Measurements from ENCODE around the gene PSMC3IP.
"Not testable (repeated sequence)": the region's sequence is repeated elsewhere in the genome, so short reads cannot be mapped to it uniquely, and the experiment has no call there.

PSMC3IP gene

DNA sequence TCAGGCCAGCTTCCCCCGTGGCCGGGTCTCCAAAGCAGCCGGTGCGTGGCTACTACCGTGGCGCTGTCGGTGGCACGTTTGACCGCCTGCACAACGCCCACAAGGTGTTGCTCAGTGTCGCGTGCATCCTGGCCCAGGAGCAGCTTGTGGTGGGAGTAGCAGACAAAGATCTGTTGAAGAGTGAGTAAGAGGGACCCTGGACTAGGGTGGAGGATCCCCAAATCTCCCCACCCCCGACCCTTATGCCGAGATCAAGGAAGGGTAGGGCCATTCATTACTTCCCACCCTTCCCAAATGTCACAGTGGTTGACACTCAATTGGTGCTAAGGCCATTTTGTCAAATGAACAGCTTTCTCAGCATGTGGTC is 14.4 kb downstream of the PSMC3IP start:
- peak overlapping the region; percentile 84 to 98 for H3K4me3 ChIP-seq (ENCODE audit: low read depth in 1 of 2, low read length in 2 of 2)
- H3K27ac ChIP-seq (ENCODE audit: low read depth, low read length): no peak overlapping the region
- H3K27me3 ChIP-seq (ENCODE audit: control insufficient read depth in 1 of 2, insufficient read depth in 2 of 2, low read length in 2 of 2): no peaks in the 10 kb centered on the region
- H3K9ac ChIP-seq (ENCODE audit: low read depth in 1 of 2, low read length in 2 of 2): peak overlapping the region; percentile 96 to 98
- no peaks in the 10 kb centered on the region for H3K9me3 ChIP-seq (ENCODE audit: control insufficient read depth in 1 of 2, low read length in 2 of 2)
- H3K4me1 ChIP-seq (ENCODE audit: control insufficient read depth in 1 of 2, insufficient read depth in 2 of 2, low read length in 2 of 2): peaks cover 29 to 47% of the 10 kb centered on the region in 2 donors
- peaks cover 23 to 29% of the 10 kb centered on the region in 2 donors for H3K36me3 ChIP-seq (ENCODE audit: control insufficient read depth in 1 of 2, insufficient read depth in 2 of 2, low read length in 2 of 2)

DNA sequence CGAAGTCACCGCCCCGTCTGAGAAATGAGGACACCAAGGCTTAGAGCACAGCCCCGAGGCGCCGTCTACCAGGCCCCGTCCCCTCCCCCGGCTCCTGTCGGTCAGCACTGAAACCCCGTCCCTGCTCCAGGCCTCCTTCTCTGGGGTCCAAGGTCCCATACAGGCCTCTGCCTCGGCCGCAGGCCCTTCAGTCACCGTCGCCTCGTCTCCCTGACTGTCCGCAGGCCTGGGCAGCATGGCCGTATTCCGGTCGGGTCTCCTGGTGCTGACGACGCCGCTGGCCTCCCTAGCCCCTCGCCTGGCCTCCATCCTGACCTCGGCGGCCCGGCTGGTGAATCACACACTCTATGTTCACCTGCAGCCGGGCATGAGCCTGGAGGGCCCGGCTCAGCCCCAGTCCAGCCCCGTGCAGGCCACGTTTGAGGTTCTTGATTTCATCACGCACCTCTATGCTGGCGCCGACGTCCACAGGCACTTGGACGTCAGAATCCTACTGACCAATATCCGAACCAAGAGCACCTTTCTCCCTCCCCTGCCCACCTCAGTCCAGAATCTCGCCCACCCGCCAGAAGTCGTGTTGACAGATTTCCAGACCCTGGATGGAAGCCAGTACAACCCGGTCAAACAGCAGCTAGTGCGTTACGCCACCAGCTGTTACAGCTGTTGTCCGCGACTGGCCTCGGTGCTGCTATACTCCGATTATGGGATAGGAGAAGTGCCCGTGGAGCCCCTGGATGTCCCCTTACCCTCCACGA is 15.0 kb downstream of the PSMC3IP start:
- no peaks in the 10 kb centered on the region for H3K27me3 ChIP-seq (ENCODE audit: control insufficient read depth in 1 of 2, insufficient read depth in 2 of 2, low read length in 2 of 2)
- H3K36me3 ChIP-seq (ENCODE audit: control insufficient read depth in 1 of 2, insufficient read depth in 2 of 2, low read length in 2 of 2): peaks cover 23 to 29% of the 10 kb centered on the region in 2 donors
- peak overlapping the region; percentile 84 to 98 for H3K4me3 ChIP-seq (ENCODE audit: low read depth in 1 of 2, low read length in 2 of 2)
- peak overlapping the region; percentile 69 for H3K27ac ChIP-seq (ENCODE audit: low read depth, low read length)
- H3K4me1 ChIP-seq (ENCODE audit: control insufficient read depth in 1 of 2, insufficient read depth in 2 of 2, low read length in 2 of 2): peaks cover 29 to 43% of the 10 kb centered on the region in 2 donors
- H3K9ac ChIP-seq (ENCODE audit: low read depth in 1 of 2, low read length in 2 of 2): peak overlapping the region; percentile 96 to 98
- H3K9me3 ChIP-seq (ENCODE audit: control insufficient read depth in 1 of 2, low read length in 2 of 2): no peaks in the 10 kb centered on the region

DNA sequence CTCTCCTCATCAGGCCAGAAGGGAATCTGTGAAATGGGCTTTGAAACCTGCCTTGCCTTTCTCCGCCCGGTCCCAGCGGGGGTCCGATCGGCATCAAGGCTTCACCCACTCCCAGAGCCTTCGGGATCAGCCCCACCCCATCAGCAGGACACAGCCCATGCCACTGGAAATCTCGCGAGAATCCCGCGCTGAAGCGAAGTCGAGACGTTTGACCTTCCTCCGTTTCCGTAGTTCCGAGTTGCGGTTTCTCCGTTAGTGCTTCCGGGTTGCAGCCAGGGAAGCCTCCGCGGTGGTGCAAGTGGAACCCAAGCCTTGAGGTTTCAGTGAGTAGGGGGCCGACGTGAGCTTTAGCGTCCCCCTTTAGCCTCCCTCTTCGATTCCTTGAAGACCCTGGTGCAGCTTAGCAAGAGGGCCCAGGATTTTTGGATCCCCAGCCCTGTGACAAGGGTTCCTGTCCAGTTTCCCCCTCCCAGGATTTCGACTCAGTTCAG is 15.6 kb downstream of the PSMC3IP start, which contains the start of gene COASY:
COASY (plus strand) TSS at position 252 of the 491 bp plus-strand sequence. CDS start 475 bp downstream, outside the sequence.
- Histone ChIP-seq H3K4me1 (ENCODE audit: control insufficient read depth in 1 of 2, insufficient read depth in 2 of 2, low read length in 2 of 2) (peaks cover 29 to 41% of the 10 kb centered on the region in 2 donors), H3K9ac (ENCODE audit: low read depth in 1 of 2, low read length in 2 of 2) (peak within 1 kb of the TSS; percentile 96 to 98), H3K27ac (ENCODE audit: low read depth, low read length) (peak within 1 kb of the TSS; percentile 69)

DNA sequence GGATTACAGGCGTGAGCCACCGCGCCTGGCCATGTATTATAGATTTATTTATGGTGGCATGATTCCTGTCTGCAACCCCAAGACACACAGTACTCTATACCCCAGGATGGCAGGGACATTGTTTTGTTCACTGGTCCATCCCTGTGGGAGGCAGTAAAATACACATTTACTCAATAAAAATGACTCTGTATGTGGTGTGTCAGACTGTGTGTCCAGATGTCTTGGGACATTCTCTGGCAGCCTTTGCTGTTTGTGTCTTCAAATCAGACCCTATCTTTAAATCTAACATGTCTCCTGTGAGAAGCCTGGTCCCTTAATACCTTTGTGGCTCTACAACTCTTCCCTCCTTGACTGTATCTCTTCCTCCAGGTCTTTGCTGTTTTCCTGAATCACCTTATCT is 17.3 kb downstream of the PSMC3IP start:
- Histone ChIP-seq H3K4me3 (ENCODE audit: low read depth in 1 of 2, low read length in 2 of 2) (no peak overlapping the region), H3K4me1 (ENCODE audit: control insufficient read depth in 1 of 2, insufficient read depth in 2 of 2, low read length in 2 of 2) (peaks cover 23 to 33% of the 10 kb centered on the region in 2 donors), H3K36me3 (ENCODE audit: control insufficient read depth in 1 of 2, insufficient read depth in 2 of 2, low read length in 2 of 2) (peaks cover 12 to 15% of the 10 kb centered on the region in 2 donors), H3K27ac (ENCODE audit: low read depth, low read length) (no peak overlapping the region), H3K9me3 (ENCODE audit: control insufficient read depth in 1 of 2, low read length in 2 of 2) (no peaks in the 10 kb centered on the region), H3K27me3 (ENCODE audit: control insufficient read depth in 1 of 2, insufficient read depth in 2 of 2, low read length in 2 of 2) (no peaks in the 10 kb centered on the region), H3K9ac (ENCODE audit: low read depth in 1 of 2, low read length in 2 of 2) (no peak overlapping the region)

More for the DNA sequence above, 15.6 kb downstream of the PSMC3IP start, which contains the start of gene COASY:
- peak within 1 kb of the TSS; percentile 84 to 98 for H3K4me3 ChIP-seq (ENCODE audit: low read depth in 1 of 2, low read length in 2 of 2)
- peaks cover 23 to 29% of the 10 kb centered on the region in 2 donors for H3K36me3 ChIP-seq (ENCODE audit: control insufficient read depth in 1 of 2, insufficient read depth in 2 of 2, low read length in 2 of 2)
- H3K9me3 ChIP-seq (ENCODE audit: control insufficient read depth in 1 of 2, low read length in 2 of 2): no peaks in the 10 kb centered on the region
- H3K27me3 ChIP-seq (ENCODE audit: control insufficient read depth in 1 of 2, insufficient read depth in 2 of 2, low read length in 2 of 2): no peaks in the 10 kb centered on the region

DNA sequence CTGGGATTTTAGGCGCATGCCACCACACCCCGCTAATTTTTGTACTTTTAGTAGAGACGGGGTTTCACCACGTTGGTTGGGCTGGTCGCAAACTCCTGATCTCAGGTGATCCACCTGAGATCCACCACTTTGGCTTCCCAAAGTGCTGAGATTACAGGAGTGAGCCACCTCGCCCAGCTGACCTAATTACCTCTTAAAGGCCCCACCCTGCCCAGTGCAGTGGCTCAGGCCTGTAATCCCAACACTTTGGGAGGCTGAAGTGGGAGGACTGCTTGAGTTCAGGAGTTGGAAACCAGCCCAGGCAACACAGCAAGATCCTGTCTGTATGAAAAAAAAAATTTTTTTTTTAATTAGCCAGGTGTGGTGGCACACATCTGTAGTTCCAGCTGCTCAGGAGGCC is 18.5 kb downstream of the PSMC3IP start:
- Histone ChIP-seq H3K4me1 (ENCODE audit: control insufficient read depth in 1 of 2, insufficient read depth in 2 of 2, low read length in 2 of 2) (peaks cover 25 to 33% of the 10 kb centered on the region in 2 donors), H3K36me3 (ENCODE audit: control insufficient read depth in 1 of 2, insufficient read depth in 2 of 2, low read length in 2 of 2) (peaks cover under 1 to 3% of the 10 kb centered on the region in 2 donors), H3K9me3 (ENCODE audit: control insufficient read depth in 1 of 2, low read length in 2 of 2) (no peaks in the 10 kb centered on the region), H3K27me3 (ENCODE audit: control insufficient read depth in 1 of 2, insufficient read depth in 2 of 2, low read length in 2 of 2) (no peaks in the 10 kb centered on the region), H3K27ac (ENCODE audit: low read depth, low read length) (no peak overlapping the region), H3K9ac (ENCODE audit: low read depth in 1 of 2, low read length in 2 of 2) (no peak overlapping the region), H3K4me3 (ENCODE audit: low read depth in 1 of 2, low read length in 2 of 2) (no peak overlapping the region)

DNA sequence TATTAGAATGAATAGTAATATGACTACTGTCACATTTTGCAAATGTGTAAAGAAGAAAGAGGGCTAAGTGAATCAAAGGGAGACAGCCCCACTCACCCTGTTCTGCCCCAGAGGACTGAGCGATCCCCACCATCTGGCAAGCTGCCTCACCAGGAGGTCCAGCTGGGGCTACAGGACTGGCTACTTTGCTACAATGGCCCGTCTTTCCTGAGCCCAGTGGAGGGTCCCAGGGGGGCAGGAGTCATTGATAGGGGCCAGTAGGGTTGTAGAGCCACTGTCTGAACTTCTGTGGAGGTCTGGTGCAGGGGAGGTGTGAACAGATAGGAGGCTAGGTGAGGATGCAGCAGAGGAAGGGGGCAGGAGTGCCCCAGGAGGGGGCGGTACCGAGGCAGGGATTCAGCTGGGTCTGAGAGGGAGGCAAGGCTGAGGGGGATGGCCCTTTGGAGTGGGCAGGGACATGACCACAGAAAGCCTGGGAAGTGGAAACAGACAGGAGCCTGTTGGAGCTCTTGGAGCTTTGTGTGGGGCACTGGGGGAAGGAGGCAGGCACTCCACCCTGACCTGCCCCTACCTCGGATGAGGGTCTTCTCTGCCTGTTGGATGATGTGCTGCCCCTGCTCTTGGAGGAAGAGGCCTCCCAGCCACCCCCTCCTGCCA is 21.4 kb downstream of the PSMC3IP start:
- H3K4me1 ChIP-seq (ENCODE audit: control insufficient read depth in 1 of 2, insufficient read depth in 2 of 2, low read length in 2 of 2): peaks cover 10 to 14% of the 10 kb centered on the region in 2 donors
- not testable (repeated sequence) for H3K27me3 ChIP-seq (ENCODE audit: control insufficient read depth in 1 of 2, insufficient read depth in 2 of 2, low read length in 2 of 2); H3K4me3 ChIP-seq (ENCODE audit: low read depth in 1 of 2, low read length in 2 of 2); H3K27ac ChIP-seq (ENCODE audit: low read depth, low read length); H3K9ac ChIP-seq (ENCODE audit: low read depth in 1 of 2, low read length in 2 of 2); H3K36me3 ChIP-seq (ENCODE audit: control insufficient read depth in 1 of 2, insufficient read depth in 2 of 2, low read length in 2 of 2); H3K9me3 ChIP-seq (ENCODE audit: control insufficient read depth in 1 of 2, low read length in 2 of 2)

DNA sequence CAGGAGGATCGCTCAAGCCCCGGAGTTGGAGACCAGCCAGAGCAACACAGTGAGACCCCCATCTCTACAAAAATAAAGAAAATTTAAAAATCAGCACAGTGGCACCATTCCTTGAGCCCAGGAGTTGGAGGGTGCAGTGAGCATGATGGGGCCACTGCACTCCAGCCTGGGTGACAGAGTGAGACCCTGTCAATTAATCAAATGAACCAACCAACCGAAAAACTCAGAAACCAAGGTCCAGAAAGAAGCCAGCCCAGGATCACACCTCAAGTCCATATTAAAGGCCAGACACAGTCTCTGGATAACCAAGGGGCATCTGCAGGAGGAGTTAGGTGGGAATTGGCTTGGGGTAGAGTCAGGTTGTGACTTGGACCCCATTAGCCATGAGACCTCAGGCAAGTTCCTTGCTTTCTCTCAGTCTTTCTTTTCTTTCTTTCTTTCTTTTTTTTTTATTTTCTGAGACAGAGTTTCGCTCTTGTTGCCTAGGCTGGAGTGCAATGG is 22.4 kb downstream of the PSMC3IP start:
- Histone ChIP-seq H3K9ac (ENCODE audit: low read depth in 1 of 2, low read length in 2 of 2) (peak overlapping the region; percentile 81 to 90), H3K4me1 (ENCODE audit: control insufficient read depth in 1 of 2, insufficient read depth in 2 of 2, low read length in 2 of 2) (peaks cover 10 to 14% of the 10 kb centered on the region in 2 donors), H3K27ac (ENCODE audit: low read depth, low read length) (peak overlapping the region; percentile 85), H3K36me3 (ENCODE audit: control insufficient read depth in 1 of 2, insufficient read depth in 2 of 2, low read length in 2 of 2) (no peaks in the 10 kb centered on the region), H3K4me3 (ENCODE audit: low read depth in 1 of 2, low read length in 2 of 2) (peak overlapping the region; percentile 84 to 95), H3K27me3 (ENCODE audit: control insufficient read depth in 1 of 2, insufficient read depth in 2 of 2, low read length in 2 of 2) (no peaks in the 10 kb centered on the region), H3K9me3 (ENCODE audit: control insufficient read depth in 1 of 2, low read length in 2 of 2) (no peaks in the 10 kb centered on the region)

DNA sequence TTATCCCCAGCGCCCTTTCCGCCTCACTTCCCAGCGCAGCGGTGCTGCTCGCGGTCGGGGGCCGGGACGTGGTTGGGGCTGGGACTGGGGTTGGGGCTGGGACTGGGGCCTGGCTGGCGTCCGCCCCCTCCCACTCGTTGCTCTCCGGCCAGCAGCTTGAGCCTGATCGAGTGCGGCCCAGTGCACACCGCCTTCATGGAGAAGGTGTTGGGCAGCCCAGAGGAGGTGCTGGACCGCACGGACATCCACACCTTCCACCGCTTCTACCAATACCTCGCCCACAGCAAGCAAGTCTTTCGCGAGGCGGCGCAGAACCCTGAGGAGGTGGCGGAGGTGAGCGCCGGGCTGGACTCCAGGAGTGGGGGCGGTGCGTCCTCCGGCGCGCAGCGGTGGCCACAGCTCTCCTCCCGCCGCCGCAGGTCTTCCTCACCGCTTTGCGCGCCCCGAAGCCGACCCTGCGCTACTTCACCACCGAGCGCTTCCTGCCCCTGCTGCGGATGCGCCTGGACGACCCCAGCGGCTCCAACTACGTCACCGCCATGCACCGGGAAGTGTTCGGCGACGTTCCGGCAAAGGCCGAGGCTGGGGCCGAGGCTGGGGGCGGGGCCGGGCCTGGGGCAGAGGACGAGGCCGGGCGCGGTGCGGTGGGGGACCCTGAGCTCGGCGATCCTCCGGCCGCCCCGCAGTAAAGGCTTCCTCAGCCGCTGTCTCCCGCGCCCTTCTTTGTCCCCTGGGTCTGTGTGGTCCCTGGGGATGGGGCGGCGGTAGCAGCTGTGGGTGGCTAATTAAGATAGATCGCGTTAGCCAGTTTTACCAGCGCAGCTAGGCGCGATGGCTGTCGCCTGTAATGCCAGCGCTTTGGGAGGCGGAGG is 23.0 kb downstream of the PSMC3IP start:
- H3K36me3 ChIP-seq (ENCODE audit: control insufficient read depth in 1 of 2, insufficient read depth in 2 of 2, low read length in 2 of 2): no peaks in the 10 kb centered on the region
- H3K4me1 ChIP-seq (ENCODE audit: control insufficient read depth in 1 of 2, insufficient read depth in 2 of 2, low read length in 2 of 2): peaks cover 10 to 14% of the 10 kb centered on the region in 2 donors
- H3K9me3 ChIP-seq (ENCODE audit: control insufficient read depth in 1 of 2, low read length in 2 of 2): no peaks in the 10 kb centered on the region
- H3K4me3 ChIP-seq (ENCODE audit: low read depth in 1 of 2, low read length in 2 of 2): peak overlapping the region; percentile 84 to 95
- H3K27ac ChIP-seq (ENCODE audit: low read depth, low read length): peak overlapping the region; percentile 85
- peak overlapping the region; percentile 81 to 90 for H3K9ac ChIP-seq (ENCODE audit: low read depth in 1 of 2, low read length in 2 of 2)
- no peaks in the 10 kb centered on the region for H3K27me3 ChIP-seq (ENCODE audit: control insufficient read depth in 1 of 2, insufficient read depth in 2 of 2, low read length in 2 of 2)

DNA sequence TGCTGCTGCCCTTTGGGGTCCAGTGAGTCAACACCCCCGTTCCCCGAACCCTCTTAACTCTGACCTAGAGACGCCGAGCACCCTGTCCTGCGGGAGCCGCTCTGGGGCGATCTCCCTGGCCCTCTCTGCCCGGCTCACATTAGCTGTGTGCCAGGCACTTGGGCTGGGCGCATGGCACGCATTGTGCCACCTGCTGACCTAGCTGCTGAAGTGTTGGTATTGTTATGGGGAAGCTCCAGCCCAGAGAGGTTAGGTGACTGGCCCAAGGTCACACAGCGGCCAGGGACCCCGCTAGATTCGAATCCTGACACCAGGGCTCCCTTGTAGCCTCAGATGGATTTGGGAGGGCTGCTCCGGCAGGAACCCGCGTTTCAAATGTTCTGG is 23.7 kb downstream of the PSMC3IP start:
- Histone ChIP-seq H3K4me1 (ENCODE audit: control insufficient read depth in 1 of 2, insufficient read depth in 2 of 2, low read length in 2 of 2) (peaks cover 10 to 19% of the 10 kb centered on the region in 2 donors), H3K9me3 (ENCODE audit: control insufficient read depth in 1 of 2, low read length in 2 of 2) (no peaks in the 10 kb centered on the region), H3K4me3 (ENCODE audit: low read depth in 1 of 2, low read length in 2 of 2) (peak overlapping the region; percentile 84 to 95), H3K9ac (ENCODE audit: low read depth in 1 of 2, low read length in 2 of 2) (peak overlapping the region; percentile 81 to 90), H3K27me3 (ENCODE audit: control insufficient read depth in 1 of 2, insufficient read depth in 2 of 2, low read length in 2 of 2) (no peaks in the 10 kb centered on the region), H3K36me3 (ENCODE audit: control insufficient read depth in 1 of 2, insufficient read depth in 2 of 2, low read length in 2 of 2) (no peaks in the 10 kb centered on the region), H3K27ac (ENCODE audit: low read depth, low read length) (no peak overlapping the region)

All from duodenal mucosa (tissue), 2 donors.